ENCODE data around the gene ZFYVE28.

DNA sequence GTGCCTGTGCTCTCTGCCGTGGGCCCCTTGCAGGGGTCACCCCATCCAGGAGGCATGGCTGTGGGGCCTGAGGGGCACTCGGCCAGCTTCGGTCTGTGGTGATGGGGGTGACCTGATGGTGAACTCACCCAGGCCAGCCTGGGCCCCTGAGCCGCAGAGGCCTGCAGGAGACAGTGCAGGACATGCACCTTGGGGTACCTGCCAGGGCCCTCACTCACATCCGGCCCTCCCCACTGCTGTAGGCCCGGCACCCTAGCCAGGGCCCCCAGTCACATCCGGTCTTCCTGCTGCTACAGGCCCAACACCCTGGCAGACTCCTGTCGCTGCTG, 7.6 kb upstream of the ZFYVE28 start:
- TF ChIP-seq, protein P1, sequence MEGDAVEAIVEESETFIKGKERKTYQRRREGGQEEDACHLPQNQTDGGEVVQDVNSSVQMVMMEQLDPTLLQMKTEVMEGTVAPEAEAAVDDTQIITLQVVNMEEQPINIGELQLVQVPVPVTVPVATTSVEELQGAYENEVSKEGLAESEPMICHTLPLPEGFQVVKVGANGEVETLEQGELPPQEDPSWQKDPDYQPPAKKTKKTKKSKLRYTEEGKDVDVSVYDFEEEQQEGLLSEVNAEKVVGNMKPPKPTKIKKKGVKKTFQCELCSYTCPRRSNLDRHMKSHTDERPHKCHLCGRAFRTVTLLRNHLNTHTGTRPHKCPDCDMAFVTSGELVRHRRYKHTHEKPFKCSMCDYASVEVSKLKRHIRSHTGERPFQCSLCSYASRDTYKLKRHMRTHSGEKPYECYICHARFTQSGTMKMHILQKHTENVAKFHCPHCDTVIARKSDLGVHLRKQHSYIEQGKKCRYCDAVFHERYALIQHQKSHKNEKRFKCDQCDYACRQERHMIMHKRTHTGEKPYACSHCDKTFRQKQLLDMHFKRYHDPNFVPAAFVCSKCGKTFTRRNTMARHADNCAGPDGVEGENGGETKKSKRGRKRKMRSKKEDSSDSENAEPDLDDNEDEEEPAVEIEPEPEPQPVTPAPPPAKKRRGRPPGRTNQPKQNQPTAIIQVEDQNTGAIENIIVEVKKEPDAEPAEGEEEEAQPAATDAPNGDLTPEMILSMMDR (IDR thresholded peaks at IDR 0.05): no peak
- no peak for TF ChIP-seq POLR2A (IDR thresholded peaks at IDR 0.05)

Measured in vagina (tissue), 2 donors.